ENCODE data around the gene DEFB114. TPM values are rescaled to one million over a fixed set of nuclear protein-coding genes. Genes with fewer than 3 reads are reported as not detected.

DEFB114 gene
- total and polyA plus RNA-seq, 12 donors: not detected

DNA sequence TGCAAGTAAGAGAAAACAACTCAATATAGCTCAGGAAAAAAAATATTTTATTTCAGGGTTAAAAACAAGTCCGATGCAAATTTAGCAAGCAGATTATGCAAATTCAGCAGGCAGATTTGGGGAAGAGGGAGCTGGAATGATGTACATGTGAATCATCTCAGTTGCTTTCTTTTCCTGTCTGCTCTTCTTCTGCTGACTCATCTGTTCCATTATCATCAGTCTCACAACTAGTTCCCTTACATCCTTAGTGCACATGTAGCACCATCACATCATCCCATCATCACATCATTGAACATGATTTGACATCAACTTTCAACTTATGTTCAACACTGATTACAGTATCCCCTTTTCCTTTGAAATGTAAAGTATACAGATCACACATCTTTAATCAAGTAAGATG is 16.9 kb upstream of the DEFB114 start:
- Histone ChIP-seq H3K36me3 (replicated peaks in 1 of 2) (no peaks in the 10 kb centered on the region), H3K9me3 (replicated peaks in 1 of 3) (no peaks in the 10 kb centered on the region), H3K27ac (no peak overlapping the region), H3K27me3 (no peaks in the 10 kb centered on the region), H3K4me3 (no peak overlapping the region), H3K4me1 (replicated peaks in 1 of 2) (no peaks in the 10 kb centered on the region)
- DNase-seq: peak in 1 of 7 donors; percentile 9
- 49 to 65% (median 55%) methylated on average over 1 of the region's 1 CpG for WGBS, 4 donors
- intact Hi-C loops (cut with DNase I): no loop called here
- TF ChIP-seq, protein P1, sequence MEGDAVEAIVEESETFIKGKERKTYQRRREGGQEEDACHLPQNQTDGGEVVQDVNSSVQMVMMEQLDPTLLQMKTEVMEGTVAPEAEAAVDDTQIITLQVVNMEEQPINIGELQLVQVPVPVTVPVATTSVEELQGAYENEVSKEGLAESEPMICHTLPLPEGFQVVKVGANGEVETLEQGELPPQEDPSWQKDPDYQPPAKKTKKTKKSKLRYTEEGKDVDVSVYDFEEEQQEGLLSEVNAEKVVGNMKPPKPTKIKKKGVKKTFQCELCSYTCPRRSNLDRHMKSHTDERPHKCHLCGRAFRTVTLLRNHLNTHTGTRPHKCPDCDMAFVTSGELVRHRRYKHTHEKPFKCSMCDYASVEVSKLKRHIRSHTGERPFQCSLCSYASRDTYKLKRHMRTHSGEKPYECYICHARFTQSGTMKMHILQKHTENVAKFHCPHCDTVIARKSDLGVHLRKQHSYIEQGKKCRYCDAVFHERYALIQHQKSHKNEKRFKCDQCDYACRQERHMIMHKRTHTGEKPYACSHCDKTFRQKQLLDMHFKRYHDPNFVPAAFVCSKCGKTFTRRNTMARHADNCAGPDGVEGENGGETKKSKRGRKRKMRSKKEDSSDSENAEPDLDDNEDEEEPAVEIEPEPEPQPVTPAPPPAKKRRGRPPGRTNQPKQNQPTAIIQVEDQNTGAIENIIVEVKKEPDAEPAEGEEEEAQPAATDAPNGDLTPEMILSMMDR (IDR thresholded peaks at IDR 0.05): no peak
- no peak for TF ChIP-seq POLR2A (IDR thresholded peaks at IDR 0.05)

DNA sequence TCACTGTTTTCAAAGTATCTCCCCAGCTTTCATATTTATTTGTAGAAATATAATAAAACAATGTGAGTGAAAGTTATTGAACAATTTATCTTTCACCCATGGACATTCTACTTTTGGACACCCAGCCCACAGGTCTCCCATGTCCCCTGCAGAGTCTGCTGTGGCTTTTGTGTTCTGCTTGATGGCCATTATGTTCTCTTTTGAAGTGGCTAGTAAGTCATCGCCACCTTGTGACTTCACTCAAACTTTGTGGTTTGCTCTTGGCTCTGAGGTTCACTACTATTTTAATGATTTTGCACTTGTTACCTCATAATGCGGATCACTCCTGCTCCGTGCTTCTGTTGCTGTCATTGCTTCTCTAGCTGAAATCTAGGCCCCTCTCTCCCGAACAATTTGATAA is 15.6 kb upstream of the DEFB114 start:
- Histone ChIP-seq H3K27ac (no peak overlapping the region), H3K4me3 (no peak overlapping the region), H3K4me1 (replicated peaks in 1 of 2) (no peaks in the 10 kb centered on the region), H3K27me3 (no peaks in the 10 kb centered on the region), H3K9me3 (replicated peaks in 1 of 3) (no peaks in the 10 kb centered on the region), H3K36me3 (replicated peaks in 1 of 2) (no peaks in the 10 kb centered on the region)
- WGBS, 4 donors: 89 to 93% (median 90%) methylated on average over 4 of the region's 4 CpGs
- no peak for DNase-seq
- no peak for TF ChIP-seq POLR2A (IDR thresholded peaks at IDR 0.05)
- TF ChIP-seq, protein P1 (IDR thresholded peaks at IDR 0.05): no peak
- intact Hi-C loops (cut with DNase I): no loop called here

DNA sequence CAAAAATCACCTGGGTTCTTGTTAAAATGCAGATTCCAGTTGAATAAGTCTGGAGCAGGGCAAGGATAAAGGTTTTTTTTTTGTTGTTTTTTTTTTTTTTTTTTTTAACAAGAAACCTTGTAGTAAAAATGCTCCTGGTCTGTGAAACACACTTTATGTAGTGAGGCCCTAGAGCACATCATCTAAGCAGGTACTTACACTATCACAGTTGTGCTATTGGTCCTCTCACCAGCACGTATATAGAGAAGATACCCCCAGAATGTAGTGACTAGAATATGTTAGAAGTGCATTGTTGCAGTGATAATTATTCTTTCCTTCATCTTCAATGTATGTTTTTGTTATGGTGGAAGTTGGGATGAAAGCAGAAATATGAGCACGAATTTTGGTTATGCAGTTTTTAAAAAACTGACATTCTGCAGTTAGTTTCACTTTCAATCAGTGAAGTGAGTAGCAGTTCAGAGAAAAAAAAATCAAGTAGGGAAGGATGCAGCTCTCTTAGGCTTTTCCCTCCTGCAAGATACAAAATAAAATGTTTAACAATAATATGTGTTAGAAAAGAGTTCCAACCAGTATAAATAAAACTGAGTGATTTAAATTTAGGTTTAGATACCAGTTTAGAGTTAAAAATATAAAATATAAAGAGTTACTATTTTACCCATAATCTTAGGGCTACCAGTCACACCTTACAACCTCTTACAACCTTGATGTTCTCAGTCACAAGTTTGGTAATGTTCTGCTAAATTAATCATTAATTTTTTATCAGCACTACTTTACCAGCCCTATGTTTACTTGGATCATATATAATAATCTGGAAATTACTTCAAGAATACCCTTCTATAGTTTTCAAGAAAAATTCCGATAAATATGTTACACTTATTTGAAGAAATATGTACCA is 14.6 kb upstream of the DEFB114 start:
- 37 to 45% (median 42%) methylated on average over 3 of the region's 3 CpGs for WGBS, 4 donors
- H3K9me3 ChIP-seq (replicated peaks in 1 of 3): no peaks in the 10 kb centered on the region

DNA sequence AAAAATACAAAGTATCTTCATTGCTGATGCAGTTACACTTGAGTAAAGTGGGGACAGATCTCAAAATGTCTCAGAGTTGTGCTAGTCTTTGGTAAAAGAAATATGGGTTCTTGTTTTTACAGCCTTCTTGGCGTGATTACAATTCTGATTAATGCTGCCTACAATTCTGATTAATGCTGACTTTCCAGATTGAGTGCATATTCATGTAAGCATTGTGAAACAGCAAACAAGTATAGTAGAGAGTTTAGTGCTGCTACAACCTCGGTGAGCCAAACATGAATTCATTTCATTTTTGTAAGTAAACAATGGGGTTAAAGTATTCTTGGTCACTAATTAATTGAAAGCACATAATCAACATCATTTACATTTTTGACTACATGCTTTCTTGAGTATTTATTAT is 5.6 kb upstream of the DEFB114 start, which contains the start of gene DEFB113:
TSS of gene DEFB113 (minus strand) at position 21 of the 400 bp plus-strand sequence. CDS start at position 21, 0 bp downstream.
- no peak within 1 kb of the TSS for H3K4me3 ChIP-seq
- no peak for TF ChIP-seq POLR2A (IDR thresholded peaks at IDR 0.05)
- TF ChIP-seq, protein P1 (IDR thresholded peaks at IDR 0.05): no peak
- WGBS, 4 donors: 58 to 69% (median 60%) methylated on average over 2 of the region's 2 CpGs
- H3K27ac ChIP-seq: no peak within 1 kb of the TSS
- intact Hi-C loops (cut with DNase I): no loop called here
- H3K36me3 ChIP-seq (replicated peaks in 1 of 2): no peaks in the 10 kb centered on the region
- no peaks in the 10 kb centered on the region for H3K4me1 ChIP-seq (replicated peaks in 1 of 2)
- no peaks in the 10 kb centered on the region for H3K9me3 ChIP-seq (replicated peaks in 1 of 3)
- H3K27me3 ChIP-seq: no peaks in the 10 kb centered on the region
- no peak for DNase-seq

More for the DNA sequence above, 14.6 kb upstream of the DEFB114 start:
- no peak for TF ChIP-seq POLR2A (IDR thresholded peaks at IDR 0.05)
- TF ChIP-seq, protein P1 (IDR thresholded peaks at IDR 0.05): no peak
- intact Hi-C loops (cut with DNase I): no loop called here
- Histone ChIP-seq H3K4me3 (peak overlapping the region in 1 of 4 donors; percentile 36), H3K27ac (no peak overlapping the region), H3K36me3 (replicated peaks in 1 of 2) (no peaks in the 10 kb centered on the region), H3K27me3 (no peaks in the 10 kb centered on the region), H3K4me1 (replicated peaks in 1 of 2) (no peaks in the 10 kb centered on the region)
- DNase-seq: no peak

Measured in adrenal gland (tissue), 12 donors.